Right atrium auricular region (tissue), 2 donors: ENCODE data around the gene TM4SF18. TPM values are rescaled to one million over a fixed set of nuclear protein-coding genes. Genes with fewer than 3 reads are reported as not detected.
A peak's percentile ranks its signal among the peaks of the same experiment; 100 is the strongest.

Source experiments
- DNase-seq: peaks from one replicate; pipeline ENCODE4 v3.0.0-alpha.2; 2019; ENCODE audit warnings: low spot score
- H3K27ac ChIP-seq, 2 donors: fragments of 200-600 bp; sonication (generic); 1 replicate in 1 of 2; 2 replicates in 1 of 2; pipeline ENCODE4 v1.5.1; 2016 to 2019
- H3K27me3 ChIP-seq, 2 donors: fragments of 200-600 bp; sonication (generic); one replicate each; pipeline versions ENCODE4 v1.5.1 to v1.6.0; 2017 to 2019
- H3K36me3 ChIP-seq: fragments of 200-600 bp; sonication (generic); one replicate; pipeline ENCODE4 v1.5.1; 2016
- H3K4me1 ChIP-seq, 2 donors: fragments of 200-600 bp; sonication (generic); one replicate each; pipeline versions ENCODE4 v1.5.1 to v1.6.0; 2017 to 2019
- H3K4me3 ChIP-seq, 2 donors: fragments of 200-600 bp; sonication (generic); 1 replicate in 1 of 2; 2 replicates in 1 of 2; pipeline ENCODE4 v1.5.1; 2017 to 2019; ENCODE audit warnings: mild to moderate bottlenecking in 1 of 2, moderate library complexity in 1 of 2
- H3K9me3 ChIP-seq, 2 donors: fragments of 200-600 bp; sonication (generic); one replicate each; pipeline ENCODE4 v1.5.1; 2019
- CTCF ChIP-seq, 2 donors: fragments of 200-600 bp; sonication (generic); IDR thresholded peaks; one replicate each; pipeline ENCODE4 v1.5.1; 2019; ENCODE audit warnings: antibody characterized with exemption in 2 of 2
- total RNA-seq, 2 donors: library from RNA; depleted of rRNA; stranded (reverse); fragments of >200 nt; gene quantifications; one replicate each; pipeline ENCODE4 v1.1.0, GENCODE V29; 2016

Gene TM4SF18
- total RNA-seq, 2 donors from 2014 or later: 6.7 to 13.8 TPM

- no peak overlapping the region for H3K27ac ChIP-seq
- no peaks in the 10 kb centered on the region for H3K27me3 ChIP-seq
- no peak for TF ChIP-seq CTCF (IDR thresholded peaks at IDR 0.05)
- DNase-seq: no peak
- H3K4me3 ChIP-seq: no peak overlapping the region
- no peaks in the 10 kb centered on the region for H3K9me3 ChIP-seq
- no peaks in the 10 kb centered on the region for H3K36me3 ChIP-seq
- H3K4me1 ChIP-seq: peaks cover 0 to 12% of the 10 kb centered on the region in 2 donors
These were observed 36.5 kb downstream of the TM4SF18 start for GRCh38 chr3:149296972-149297371.

- Histone ChIP-seq H3K36me3 (no peaks in the 10 kb centered on the region), H3K4me1 (no peaks in the 10 kb centered on the region), H3K27me3 (no peaks in the 10 kb centered on the region), H3K27ac (no peak overlapping the region), H3K9me3 (no peaks in the 10 kb centered on the region), H3K4me3 (no peak overlapping the region)
- no peak for TF ChIP-seq CTCF (IDR thresholded peaks at IDR 0.05)
- no peak for DNase-seq
These were observed 40.8 kb downstream of the TM4SF18 start for GRCh38 chr3:149292666-149293065.

GRCh38 chr3:149291178-149291577 is 42.3 kb downstream of the TM4SF18 start:
- H3K36me3 ChIP-seq: no peaks in the 10 kb centered on the region
- H3K27me3 ChIP-seq: no peaks in the 10 kb centered on the region
- no peaks in the 10 kb centered on the region for H3K9me3 ChIP-seq
- DNase-seq: no peak
- H3K4me3 ChIP-seq: no peak overlapping the region
- peak in 1 of 2 donors; percentile 32 for TF ChIP-seq CTCF (IDR thresholded peaks at IDR 0.05)
- no peaks in the 10 kb centered on the region for H3K4me1 ChIP-seq
- no peak overlapping the region for H3K27ac ChIP-seq

GRCh38 chr3:149288655-149289054 is 44.8 kb downstream of the TM4SF18 start:
- no peaks in the 10 kb centered on the region for H3K9me3 ChIP-seq
- no peak overlapping the region for H3K27ac ChIP-seq
- TF ChIP-seq CTCF (IDR thresholded peaks at IDR 0.05): no peak
- DNase-seq: no peak
- no peaks in the 10 kb centered on the region for H3K4me1 ChIP-seq
- H3K4me3 ChIP-seq: no peak overlapping the region
- H3K36me3 ChIP-seq: no peaks in the 10 kb centered on the region
- no peaks in the 10 kb centered on the region for H3K27me3 ChIP-seq

GRCh38 chr3:149284034-149284433 is 49.4 kb downstream of the TM4SF18 start:
- Histone ChIP-seq H3K27ac (no peak overlapping the region), H3K27me3 (no peaks in the 10 kb centered on the region), H3K36me3 (no peaks in the 10 kb centered on the region), H3K4me1 (no peaks in the 10 kb centered on the region), H3K9me3 (no peaks in the 10 kb centered on the region), H3K4me3 (no peak overlapping the region)
- TF ChIP-seq CTCF (IDR thresholded peaks at IDR 0.05): no peak
- DNase-seq: no peak

- Histone ChIP-seq H3K4me3 (no peak overlapping the region), H3K27ac (no peak overlapping the region), H3K27me3 (no peaks in the 10 kb centered on the region), H3K36me3 (no peaks in the 10 kb centered on the region), H3K4me1 (no peaks in the 10 kb centered on the region), H3K9me3 (no peaks in the 10 kb centered on the region)
- TF ChIP-seq CTCF (IDR thresholded peaks at IDR 0.05): no peak
- no peak for DNase-seq
These were observed 50.0 kb downstream of the TM4SF18 start for GRCh38 chr3:149283401-149283800.
